HepG2 (cell line): ENCODE measurements around the gene SOX12. TPM values are rescaled to one million over a fixed set of nuclear protein-coding genes. Genes with fewer than 3 reads are reported as not detected.
A peak's percentile ranks its signal among the peaks of the same experiment; 100 is the strongest.

Experiments
- ATF3 ChIP-seq: sonication (generic); formaldehyde crosslinking; IDR thresholded peaks from 2 replicates; pipeline ENCODE4 v1.4.0; 2020; ENCODE audit warnings: missing genetic modification reagents
- CREB1 ChIP-seq, 2 experiments: fragments of 450-650 bp in 1 of 2; IDR thresholded peaks; 2 replicates each; pipeline ENCODE4 v1.6.1; 2016 to 2017; ENCODE audit warnings: control low read depth in 1 of 2, mild to moderate bottlenecking in 1 of 2, missing compliant biosample characterization in 1 of 2, missing genetic modification characterization in 1 of 2
- GATAD1 ChIP-seq: IDR thresholded peaks from 2 replicates; pipeline ENCODE4 v1.6.1; 2016; ENCODE audit warnings: missing genetic modification reagents, missing compliant biosample characterization
- HDAC2 ChIP-seq: sonication (generic); formaldehyde crosslinking; IDR thresholded peaks from 2 replicates; pipeline ENCODE4 v1.4.0; 2020; ENCODE audit warnings: missing genetic modification reagents
- HOXA5 ChIP-seq: sonication (generic); formaldehyde crosslinking; IDR thresholded peaks from 2 replicates; pipeline ENCODE4 v1.4.0; 2020; ENCODE audit warnings: missing genetic modification reagents
- LRRFIP1 ChIP-seq: sonication (generic); formaldehyde crosslinking; conservative IDR thresholded peaks from 2 replicates; pipeline ENCODE4 v1.4.0; 2020; ENCODE audit warnings: missing genetic modification reagents
- MED1 ChIP-seq: sonication (generic); formaldehyde crosslinking; IDR thresholded peaks from 2 replicates; pipeline ENCODE4 v1.4.0; 2020; ENCODE audit warnings: missing genetic modification reagents
- MTF1 ChIP-seq: sonication (generic); formaldehyde crosslinking; IDR thresholded peaks from 2 replicates; pipeline ENCODE4 v1.5.0; 2020; ENCODE audit warnings: missing genetic modification reagents
- NFRKB ChIP-seq: fragments of 450-650 bp; IDR thresholded peaks from 2 replicates; pipeline ENCODE4 v1.6.1; 2017
- RARG ChIP-seq: sonication (generic); formaldehyde crosslinking; IDR thresholded peaks from 2 replicates; pipeline ENCODE4 v1.4.0; 2020; ENCODE audit warnings: low read depth, mild to moderate bottlenecking, missing genetic modification reagents
- RFX5 ChIP-seq: IDR thresholded peaks from 2 replicates; pipeline ENCODE4 v1.6.1; 2011; ENCODE audit warnings: low read depth, low read length, improper control_type of control experiment
- ZFP37 ChIP-seq: sonication (generic); formaldehyde crosslinking; IDR thresholded peaks from 2 replicates; pipeline ENCODE4 v1.4.0; 2020; ENCODE audit warnings: missing genetic modification reagents, borderline replicate concordance
- ZFY ChIP-seq: sonication (generic); formaldehyde crosslinking; IDR thresholded peaks from 2 replicates; pipeline ENCODE4 v1.4.0; 2020; ENCODE audit warnings: missing genetic modification reagents
- ZNF512 ChIP-seq: sonication (generic); formaldehyde crosslinking; IDR thresholded peaks from 2 replicates; pipeline ENCODE4 v1.4.0; 2020; ENCODE audit warnings: mild to moderate bottlenecking, missing genetic modification reagents
- ZNF576 ChIP-seq: sonication (generic); formaldehyde crosslinking; IDR thresholded peaks from 2 replicates; pipeline ENCODE4 v1.4.0; 2020; ENCODE audit warnings: mild to moderate bottlenecking, missing genetic modification reagents
- ZNF609 ChIP-seq: sonication (generic); formaldehyde crosslinking; IDR thresholded peaks from 2 replicates; pipeline ENCODE4 v1.4.0; 2020; ENCODE audit warnings: mild to moderate bottlenecking, missing genetic modification reagents, borderline replicate concordance
- polyA plus RNA-seq, 8 experiments: library from polyadenylated mRNA; depleted of rRNA in 3 of 8; stranded (reverse) in 7 of 8; unstranded in 1 of 8; fragments of >200 nt; fragmentation: Illumina TruSeq in 4 of 8; extraction: Trizol in 4 of 8; gene quantifications; 2 replicates each; pipeline versions ENCODE4 v1.2.1 to v1.2.3, GENCODE V29; 2011 to 2016; ENCODE audit warnings: low read depth in 4 of 8, missing spikeins in 1 of 8, mixed read lengths in 1 of 8; ENCODE audit not compliant: insufficient read depth in 1 of 8
- total RNA-seq, 5 experiments: library from RNA; depleted of rRNA; stranded (reverse); fragments of >200 nt; fragmentation: Illumina TruSeq; extraction: Trizol; gene quantifications; 2 replicates each; pipeline ENCODE4 v1.2.3, GENCODE V29; 2016; ENCODE audit warnings: low read depth in 1 of 5
- TF ChIP-seq, protein P1 (sequence below): sonication (generic); formaldehyde crosslinking; IDR thresholded peaks from 2 replicates; pipeline ENCODE4 v1.5.1; 2020; ENCODE audit warnings: missing genetic modification reagents, mild to moderate bottlenecking, borderline replicate concordance

SOX12 gene
- total and polyA plus RNA-seq, 2 of the 13 experiments (the other 11 are each of a cell fraction or from before 2014, with no cell fraction given) = 10.0 to 18.7 TPM

GRCh38 chr20:290084-290831 is 35.1 kb upstream of the SOX12 start, which contains the start of gene C20orf96 (continued):
- TF ChIP-seq ZNF576 (CRISPR knock-in tag) = 0 out of 2 replicates have a peak, but pooled peaks have one; percentile 46
- no peak for TF ChIP-seq MTF1 (CRISPR knock-in tag)
- TF ChIP-seq HOXA5 (CRISPR knock-in tag) = no peak
- TF ChIP-seq MED1 = no peak
- TF ChIP-seq LRRFIP1 (CRISPR knock-in tag) = no peak
- no peak for TF ChIP-seq RFX5
- TF ChIP-seq, protein P1, sequence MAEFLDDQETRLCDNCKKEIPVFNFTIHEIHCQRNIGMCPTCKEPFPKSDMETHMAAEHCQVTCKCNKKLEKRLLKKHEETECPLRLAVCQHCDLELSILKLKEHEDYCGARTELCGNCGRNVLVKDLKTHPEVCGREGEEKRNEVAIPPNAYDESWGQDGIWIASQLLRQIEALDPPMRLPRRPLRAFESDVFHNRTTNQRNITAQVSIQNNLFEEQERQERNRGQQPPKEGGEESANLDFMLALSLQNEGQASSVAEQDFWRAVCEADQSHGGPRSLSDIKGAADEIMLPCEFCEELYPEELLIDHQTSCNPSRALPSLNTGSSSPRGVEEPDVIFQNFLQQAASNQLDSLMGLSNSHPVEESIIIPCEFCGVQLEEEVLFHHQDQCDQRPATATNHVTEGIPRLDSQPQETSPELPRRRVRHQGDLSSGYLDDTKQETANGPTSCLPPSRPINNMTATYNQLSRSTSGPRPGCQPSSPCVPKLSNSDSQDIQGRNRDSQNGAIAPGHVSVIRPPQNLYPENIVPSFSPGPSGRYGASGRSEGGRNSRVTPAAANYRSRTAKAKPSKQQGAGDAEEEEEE (CRISPR knock-in tag) = 0 out of 2 replicates have a peak, but pooled peaks have one; percentile 11
- 0 out of 2 replicates have a peak, but pooled peaks have one; percentile 20 for TF ChIP-seq RARG (CRISPR knock-in tag)
- peak; percentile 70 for TF ChIP-seq ZFY
- 0 out of 2 replicates have a peak, but pooled peaks have one; percentile 28 for TF ChIP-seq HDAC2 (CRISPR knock-in tag)
- no peak for TF ChIP-seq NFRKB
- peak; percentile 89; the same call in 1 of the 2 replicates for TF ChIP-seq ZFP37
- TF ChIP-seq GATAD1 (CRISPR knock-in tag) = peak; percentile 72
- TF ChIP-seq ZNF512 (CRISPR knock-in tag) = no peak
- no peak for TF ChIP-seq CREB1 (IDR thresholded peaks at IDR 0.05)
- no peak for TF ChIP-seq CREB1 (CRISPR knock-in tag; IDR thresholded peaks at IDR 0.05)
- TF ChIP-seq ATF3 = no peak; the same call in 1 of the 2 replicates
- no peak for TF ChIP-seq ZNF609 (CRISPR knock-in tag)
